SK-N-SH treated with all-trans-retinoic acid at 6 μM for 48 hours (cell line): ENCODE measurements around the gene CATSPERZ.

Source experiments
- CREB5 ChIP-seq: fragments of 250-450 bp; sonication (Bioruptor Pico); IDR thresholded peaks from 2 replicates; pipeline ENCODE4 v1.5.1; 2020; ENCODE audit warnings: low read depth, mild to moderate bottlenecking, moderate library complexity
- CSDC2 ChIP-seq: fragments of 250-450 bp; sonication (Bioruptor Pico); IDR thresholded peaks from 2 replicates; pipeline ENCODE4 v1.5.0; 2020; ENCODE audit warnings: mild to moderate bottlenecking, moderate library complexity
- GLIS3 ChIP-seq: fragments of 250-450 bp; sonication (Bioruptor Pico); IDR thresholded peaks from 2 replicates; pipeline ENCODE4 v1.5.0; 2020; ENCODE audit warnings: mild to moderate bottlenecking, moderate library complexity
- OSR1 ChIP-seq: fragments of 250-450 bp; sonication (Bioruptor Pico); IDR thresholded peaks from 2 replicates; pipeline ENCODE4 v1.8.0; 2022; ENCODE audit warnings: moderate library complexity, mild to moderate bottlenecking, inconsistent platforms
- RARB ChIP-seq: fragments of 250-450 bp; sonication (Bioruptor Pico); IDR thresholded peaks from 2 replicates; pipeline ENCODE4 v1.8.0; 2021; ENCODE audit warnings: mild to moderate bottlenecking, moderate library complexity
- ZFP3 ChIP-seq: fragments of 250-450 bp; sonication (Bioruptor Pico); IDR thresholded peaks from 2 replicates; pipeline ENCODE4 v1.5.0; 2020; ENCODE audit warnings: mild to moderate bottlenecking, moderate library complexity
- TF ChIP-seq, protein P1 (sequence below): fragments of 250-450 bp; sonication (Bioruptor Pico); IDR thresholded peaks from 2 replicates; pipeline ENCODE4 v1.8.0; 2020; ENCODE audit warnings: mild to moderate bottlenecking, moderate library complexity, borderline replicate concordance
- TF ChIP-seq, protein P2 (sequence below): fragments of 250-450 bp; sonication (Bioruptor Pico); IDR thresholded peaks from 2 replicates; pipeline ENCODE4 v1.8.0; 2021; ENCODE audit warnings: low read depth, mild to moderate bottlenecking, moderate library complexity, borderline replicate concordance
- TF ChIP-seq, protein P3 (sequence below): fragments of 250-450 bp; sonication (Bioruptor Pico); IDR thresholded peaks from 2 replicates; pipeline ENCODE4 v1.5.1; 2021; ENCODE audit warnings: mild to moderate bottlenecking, moderate library complexity

DNA sequence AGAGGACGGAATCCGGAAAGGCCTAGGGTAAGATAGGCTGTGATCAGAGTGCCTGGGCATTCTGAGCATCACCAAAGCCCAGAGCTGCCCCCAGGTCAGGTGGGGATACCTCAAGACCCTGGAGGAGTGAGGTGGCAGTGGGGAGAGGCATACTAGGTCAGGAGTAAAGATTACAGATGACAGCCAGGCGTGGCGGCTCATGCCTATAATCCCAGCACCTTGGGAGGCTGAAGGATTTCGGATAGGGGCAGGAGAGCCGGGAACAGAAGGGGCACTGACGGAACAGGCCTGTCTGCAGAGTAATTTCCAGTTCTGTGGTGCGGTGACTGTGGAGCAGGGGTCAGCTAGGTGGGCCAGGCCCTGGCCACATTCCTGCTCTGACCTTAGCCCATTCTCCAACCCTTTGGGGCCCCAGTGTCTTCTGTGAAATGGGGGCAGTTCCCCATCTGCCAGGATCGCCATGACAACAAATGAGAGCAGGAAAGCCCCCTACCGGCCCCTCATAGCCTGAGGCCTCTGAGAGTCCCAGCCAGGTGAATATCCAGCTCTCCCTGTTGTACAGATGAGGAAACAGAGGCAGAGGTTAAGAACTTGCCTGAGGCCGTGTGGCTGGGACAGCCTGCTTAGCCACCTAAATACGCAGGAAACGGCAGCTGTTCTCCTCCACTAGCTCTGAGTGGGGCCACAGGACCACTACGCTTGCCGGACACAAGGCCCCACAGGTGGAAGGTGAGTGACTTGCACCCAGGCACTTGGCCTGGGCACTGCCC lies 24.9 kb upstream of the CATSPERZ start:
- TF ChIP-seq, protein P1, sequence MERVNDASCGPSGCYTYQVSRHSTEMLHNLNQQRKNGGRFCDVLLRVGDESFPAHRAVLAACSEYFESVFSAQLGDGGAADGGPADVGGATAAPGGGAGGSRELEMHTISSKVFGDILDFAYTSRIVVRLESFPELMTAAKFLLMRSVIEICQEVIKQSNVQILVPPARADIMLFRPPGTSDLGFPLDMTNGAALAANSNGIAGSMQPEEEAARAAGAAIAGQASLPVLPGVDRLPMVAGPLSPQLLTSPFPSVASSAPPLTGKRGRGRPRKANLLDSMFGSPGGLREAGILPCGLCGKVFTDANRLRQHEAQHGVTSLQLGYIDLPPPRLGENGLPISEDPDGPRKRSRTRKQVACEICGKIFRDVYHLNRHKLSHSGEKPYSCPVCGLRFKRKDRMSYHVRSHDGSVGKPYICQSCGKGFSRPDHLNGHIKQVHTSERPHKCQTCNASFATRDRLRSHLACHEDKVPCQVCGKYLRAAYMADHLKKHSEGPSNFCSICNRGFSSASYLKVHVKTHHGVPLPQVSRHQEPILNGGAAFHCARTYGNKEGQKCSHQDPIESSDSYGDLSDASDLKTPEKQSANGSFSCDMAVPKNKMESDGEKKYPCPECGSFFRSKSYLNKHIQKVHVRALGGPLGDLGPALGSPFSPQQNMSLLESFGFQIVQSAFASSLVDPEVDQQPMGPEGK (CRISPR knock-in tag) = no peak
- TF ChIP-seq GLIS3 (CRISPR knock-in tag) = no peak
- no peak for TF ChIP-seq RARB (CRISPR knock-in tag)
- TF ChIP-seq, protein P2, sequence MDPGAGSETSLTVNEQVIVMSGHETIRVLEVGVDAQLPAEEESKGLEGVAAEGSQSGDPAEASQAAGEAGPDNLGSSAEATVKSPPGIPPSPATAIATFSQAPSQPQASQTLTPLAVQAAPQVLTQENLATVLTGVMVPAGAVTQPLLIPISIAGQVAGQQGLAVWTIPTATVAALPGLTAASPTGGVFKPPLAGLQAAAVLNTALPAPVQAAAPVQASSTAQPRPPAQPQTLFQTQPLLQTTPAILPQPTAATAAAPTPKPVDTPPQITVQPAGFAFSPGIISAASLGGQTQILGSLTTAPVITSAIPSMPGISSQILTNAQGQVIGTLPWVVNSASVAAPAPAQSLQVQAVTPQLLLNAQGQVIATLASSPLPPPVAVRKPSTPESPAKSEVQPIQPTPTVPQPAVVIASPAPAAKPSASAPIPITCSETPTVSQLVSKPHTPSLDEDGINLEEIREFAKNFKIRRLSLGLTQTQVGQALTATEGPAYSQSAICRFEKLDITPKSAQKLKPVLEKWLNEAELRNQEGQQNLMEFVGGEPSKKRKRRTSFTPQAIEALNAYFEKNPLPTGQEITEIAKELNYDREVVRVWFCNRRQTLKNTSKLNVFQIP (CRISPR knock-in tag) = no peak
- TF ChIP-seq CREB5 = no peak
- TF ChIP-seq OSR1 (CRISPR knock-in tag) = no peak
- no peak for TF ChIP-seq ZFP3 (CRISPR knock-in tag)
- TF ChIP-seq, protein P3, sequence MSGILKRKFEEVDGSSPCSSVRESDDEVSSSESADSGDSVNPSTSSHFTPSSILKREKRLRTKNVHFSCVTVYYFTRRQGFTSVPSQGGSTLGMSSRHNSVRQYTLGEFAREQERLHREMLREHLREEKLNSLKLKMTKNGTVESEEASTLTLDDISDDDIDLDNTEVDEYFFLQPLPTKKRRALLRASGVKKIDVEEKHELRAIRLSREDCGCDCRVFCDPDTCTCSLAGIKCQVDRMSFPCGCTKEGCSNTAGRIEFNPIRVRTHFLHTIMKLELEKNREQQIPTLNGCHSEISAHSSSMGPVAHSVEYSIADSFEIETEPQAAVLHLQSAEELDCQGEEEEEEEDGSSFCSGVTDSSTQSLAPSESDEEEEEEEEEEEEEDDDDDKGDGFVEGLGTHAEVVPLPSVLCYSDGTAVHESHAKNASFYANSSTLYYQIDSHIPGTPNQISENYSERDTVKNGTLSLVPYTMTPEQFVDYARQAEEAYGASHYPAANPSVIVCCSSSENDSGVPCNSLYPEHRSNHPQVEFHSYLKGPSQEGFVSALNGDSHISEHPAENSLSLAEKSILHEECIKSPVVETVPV (CRISPR knock-in tag) = no peak
- no peak for TF ChIP-seq CSDC2 (CRISPR knock-in tag)
